Measurements from ENCODE around the gene CCDC136.

The CCDC136 gene

GRCh38 chr7:128777156-128778123, 14.3 kb upstream of the CCDC136 start:
- DNase-seq: peak; percentile 8

- DNase-seq: no peak
Measured at GRCh38 chr7:128778946-128779345, 12.8 kb upstream of the CCDC136 start.

GRCh38 chr7:128781126-128781525, 10.6 kb upstream of the CCDC136 start:
- no peak for DNase-seq

GRCh38 chr7:128781851-128782250, 9.9 kb upstream of the CCDC136 start:
- DNase-seq: no peak

- peak; percentile 45 for DNase-seq
Measured at GRCh38 chr7:128783143-128783861, 8.5 kb upstream of the CCDC136 start.

GRCh38 chr7:128785738-128786137, 6.0 kb upstream of the CCDC136 start:
- DNase-seq: no peak

- no peak for DNase-seq
Measured at GRCh38 chr7:128788446-128789412, 3.0 kb upstream of the CCDC136 start.

- no peak for DNase-seq
Measured at GRCh38 chr7:128790315-128791041, 1.3 kb upstream of the CCDC136 start.

- no peak for DNase-seq
Measured at GRCh38 chr7:128791972-128792327, 182 bp downstream of the CCDC136 start.

GRCh38 chr7:128792471-128793180, 858 bp downstream of the CCDC136 start:
- DNase-seq: no peak

GRCh38 chr7:128793181-128793547, 1.4 kb downstream of the CCDC136 start:
- no peak for DNase-seq

GRCh38 chr7:128794020-128794419, 2.3 kb downstream of the CCDC136 start:
- peak; percentile 24 for DNase-seq

- DNase-seq: no peak
Measured at GRCh38 chr7:128794436-128794835, 2.7 kb downstream of the CCDC136 start.

- no peak for DNase-seq
Measured at GRCh38 chr7:128795129-128795528, 3.4 kb downstream of the CCDC136 start.

GRCh38 chr7:128796327-128796726, 4.6 kb downstream of the CCDC136 start:
- no peak for DNase-seq

- DNase-seq: no peak
Measured at GRCh38 chr7:128799451-128799850, 7.7 kb downstream of the CCDC136 start.

- peak; percentile 12 for DNase-seq
Measured at GRCh38 chr7:128800567-128800966, 8.8 kb downstream of the CCDC136 start.

GRCh38 chr7:128801003-128801402, 9.2 kb downstream of the CCDC136 start:
- no peak for DNase-seq

- no peak for DNase-seq
Measured at GRCh38 chr7:128801667-128802418, 10.1 kb downstream of the CCDC136 start.

GRCh38 chr7:128804484-128804883, 12.7 kb downstream of the CCDC136 start:
- DNase-seq: no peak

GRCh38 chr7:128805225-128805624, 13.5 kb downstream of the CCDC136 start:
- no peak for DNase-seq

Measured in activated CD4-positive, alpha-beta T cell treated with anti-CD3 and anti-CD28 coated beads, Interleukin-2, amount 50 U/mL, for 16 hours (primary cell).